SK-N-SH treated with all-trans-retinoic acid at 6 μM for 48 hours (cell line): ENCODE measurements around the gene CCDC150.

ENCODE experiments used
- ATAC-seq: fragments of 200-7000 bp; cut with Tn5 transposase; 3 replicates; pipeline ENCODE4 v1.9.1; 2020; ENCODE audit warnings: mild to moderate bottlenecking, moderate library complexity
- BACH2 ChIP-seq: fragments of 250-450 bp; sonication (Bioruptor Pico); IDR thresholded peaks from 2 replicates; pipeline ENCODE4 v1.9.0; 2021; ENCODE audit warnings: mild to moderate bottlenecking, borderline replicate concordance
- CREB5 ChIP-seq: fragments of 250-450 bp; sonication (Bioruptor Pico); IDR thresholded peaks from 2 replicates; pipeline ENCODE4 v1.5.1; 2020; ENCODE audit warnings: low read depth, mild to moderate bottlenecking, moderate library complexity
- CSDC2 ChIP-seq: fragments of 250-450 bp; sonication (Bioruptor Pico); IDR thresholded peaks from 2 replicates; pipeline ENCODE4 v1.5.0; 2020; ENCODE audit warnings: mild to moderate bottlenecking, moderate library complexity
- ESRRG ChIP-seq: fragments of 250-450 bp; sonication (Bioruptor Pico); IDR thresholded peaks from 2 replicates; pipeline ENCODE4 v1.6.1; 2021; ENCODE audit warnings: mild to moderate bottlenecking
- GLIS3 ChIP-seq: fragments of 250-450 bp; sonication (Bioruptor Pico); IDR thresholded peaks from 2 replicates; pipeline ENCODE4 v1.5.0; 2020; ENCODE audit warnings: mild to moderate bottlenecking, moderate library complexity
- ISL1 ChIP-seq: fragments of 250-450 bp; sonication (Bioruptor Pico); IDR thresholded peaks from 2 replicates; pipeline ENCODE4 v2.1.2; 2022; ENCODE audit warnings: mild to moderate bottlenecking, moderate library complexity
- OSR1 ChIP-seq: fragments of 250-450 bp; sonication (Bioruptor Pico); IDR thresholded peaks from 2 replicates; pipeline ENCODE4 v1.8.0; 2022; ENCODE audit warnings: moderate library complexity, mild to moderate bottlenecking, inconsistent platforms
- PATZ1 ChIP-seq: fragments of 250-450 bp; sonication (Bioruptor Pico); IDR thresholded peaks from 2 replicates; pipeline ENCODE4 v1.8.0; 2020; ENCODE audit warnings: mild to moderate bottlenecking, moderate library complexity, borderline replicate concordance
- POU6F1 ChIP-seq: fragments of 250-450 bp; sonication (Bioruptor Pico); IDR thresholded peaks from 2 replicates; pipeline ENCODE4 v1.8.0; 2021; ENCODE audit warnings: low read depth, mild to moderate bottlenecking, moderate library complexity, borderline replicate concordance
- PPARA ChIP-seq: fragments of 250-450 bp; sonication (Bioruptor Pico); IDR thresholded peaks from 2 replicates; pipeline ENCODE4 v1.5.0; 2020; ENCODE audit warnings: mild to moderate bottlenecking, borderline replicate concordance
- RARB ChIP-seq: fragments of 250-450 bp; sonication (Bioruptor Pico); IDR thresholded peaks from 2 replicates; pipeline ENCODE4 v1.8.0; 2021; ENCODE audit warnings: mild to moderate bottlenecking, moderate library complexity
- SNAI2 ChIP-seq: fragments of 250-450 bp; sonication (Bioruptor Pico); IDR thresholded peaks from 2 replicates; pipeline ENCODE4 v1.5.0; 2020; ENCODE audit warnings: mild to moderate bottlenecking, moderate library complexity
- TCF4 ChIP-seq: fragments of 250-450 bp; sonication (Bioruptor Pico); IDR thresholded peaks from 2 replicates; pipeline ENCODE4 v1.8.0; 2021; ENCODE audit warnings: mild to moderate bottlenecking, moderate library complexity, borderline replicate concordance
- TOX ChIP-seq: fragments of 250-450 bp; sonication (Bioruptor Pico); IDR thresholded peaks from 2 replicates; pipeline ENCODE4 v1.8.0; 2021; ENCODE audit warnings: mild to moderate bottlenecking, moderate library complexity, borderline replicate concordance
- TSHZ2 ChIP-seq: fragments of 250-450 bp; sonication (Bioruptor Pico); IDR thresholded peaks from 2 replicates; pipeline ENCODE4 v1.5.0; 2020; ENCODE audit warnings: mild to moderate bottlenecking, moderate library complexity
- ZC3H10 ChIP-seq: fragments of 250-450 bp; sonication (Bioruptor Pico); IDR thresholded peaks from 2 replicates; pipeline ENCODE4 v1.5.1; 2021; ENCODE audit warnings: mild to moderate bottlenecking, moderate library complexity
- ZFP3 ChIP-seq: fragments of 250-450 bp; sonication (Bioruptor Pico); IDR thresholded peaks from 2 replicates; pipeline ENCODE4 v1.5.0; 2020; ENCODE audit warnings: mild to moderate bottlenecking, moderate library complexity
- ZFP30 ChIP-seq: fragments of 450-650 bp; formaldehyde crosslinking; IDR thresholded peaks from 2 replicates; pipeline ENCODE4 v1.5.0; 2022; ENCODE audit warnings: mild to moderate bottlenecking, moderate library complexity
- ZNF70 ChIP-seq: fragments of 450-650 bp; formaldehyde crosslinking; IDR thresholded peaks from 2 replicates; pipeline ENCODE4 v1.5.0; 2020; ENCODE audit warnings: mild to moderate bottlenecking, moderate library complexity
- ZNF8 ChIP-seq: fragments of 450-650 bp; formaldehyde crosslinking; IDR thresholded peaks from 2 replicates; pipeline ENCODE4 v1.5.0; 2020; ENCODE audit warnings: mild to moderate bottlenecking, moderate library complexity

The CCDC150 gene

GRCh38 chr2:196598846-196599245 lies 40.7 kb upstream of the CCDC150 start:
- ATAC-seq, result no peak
- no peak for TF ChIP-seq ZNF70 (CRISPR knock-in tag)
- TF ChIP-seq ZC3H10, result no peak
- TF ChIP-seq PATZ1 (CRISPR knock-in tag), result no peak
- no peak for TF ChIP-seq TCF4 (CRISPR knock-in tag)
- no peak for TF ChIP-seq ESRRG (CRISPR knock-in tag)
- TF ChIP-seq ISL1, result no peak
- TF ChIP-seq RARB (CRISPR knock-in tag), result no peak
- TF ChIP-seq PPARA (CRISPR knock-in tag), result no peak
- TF ChIP-seq TSHZ2 (CRISPR knock-in tag), result no peak
- TF ChIP-seq ZFP3 (CRISPR knock-in tag), result no peak
- TF ChIP-seq POU6F1 (CRISPR knock-in tag), result no peak
- no peak for TF ChIP-seq TOX
- no peak for TF ChIP-seq SNAI2 (CRISPR knock-in tag)
- no peak for TF ChIP-seq BACH2 (CRISPR knock-in tag)
- TF ChIP-seq CSDC2 (CRISPR knock-in tag), result no peak
- no peak for TF ChIP-seq GLIS3
- TF ChIP-seq CREB5 (CRISPR knock-in tag), result no peak

GRCh38 chr2:196601430-196602306 lies 37.8 kb upstream of the CCDC150 start:
- ATAC-seq, result peak; percentile 100
- TF ChIP-seq TSHZ2 (CRISPR knock-in tag), result peak; percentile 65
- TF ChIP-seq RARB (CRISPR knock-in tag), result no peak

GRCh38 chr2:196604196-196604595 lies 35.3 kb upstream of the CCDC150 start:
- ATAC-seq, result no peak
- TF ChIP-seq RARB (CRISPR knock-in tag) (no peak), ZNF70 (CRISPR knock-in tag) (no peak), TSHZ2 (CRISPR knock-in tag) (no peak), ZC3H10 (no peak), ZNF8 (no peak), TCF4 (CRISPR knock-in tag) (no peak), TOX (no peak), GLIS3 (no peak), OSR1 (no peak), ZFP30 (CRISPR knock-in tag) (no peak), ESRRG (CRISPR knock-in tag) (no peak), ZFP3 (CRISPR knock-in tag) (no peak), ISL1 (no peak), CREB5 (CRISPR knock-in tag) (no peak)
